ENCODE measurements around the gene CTIF. TPM values are rescaled to one million over a fixed set of nuclear protein-coding genes. Genes with fewer than 3 reads are reported as not detected.

CTIF gene
- total and polyA plus RNA-seq, 11 donors: 21.2 to 93.0 (median 68.0) TPM

DNA sequence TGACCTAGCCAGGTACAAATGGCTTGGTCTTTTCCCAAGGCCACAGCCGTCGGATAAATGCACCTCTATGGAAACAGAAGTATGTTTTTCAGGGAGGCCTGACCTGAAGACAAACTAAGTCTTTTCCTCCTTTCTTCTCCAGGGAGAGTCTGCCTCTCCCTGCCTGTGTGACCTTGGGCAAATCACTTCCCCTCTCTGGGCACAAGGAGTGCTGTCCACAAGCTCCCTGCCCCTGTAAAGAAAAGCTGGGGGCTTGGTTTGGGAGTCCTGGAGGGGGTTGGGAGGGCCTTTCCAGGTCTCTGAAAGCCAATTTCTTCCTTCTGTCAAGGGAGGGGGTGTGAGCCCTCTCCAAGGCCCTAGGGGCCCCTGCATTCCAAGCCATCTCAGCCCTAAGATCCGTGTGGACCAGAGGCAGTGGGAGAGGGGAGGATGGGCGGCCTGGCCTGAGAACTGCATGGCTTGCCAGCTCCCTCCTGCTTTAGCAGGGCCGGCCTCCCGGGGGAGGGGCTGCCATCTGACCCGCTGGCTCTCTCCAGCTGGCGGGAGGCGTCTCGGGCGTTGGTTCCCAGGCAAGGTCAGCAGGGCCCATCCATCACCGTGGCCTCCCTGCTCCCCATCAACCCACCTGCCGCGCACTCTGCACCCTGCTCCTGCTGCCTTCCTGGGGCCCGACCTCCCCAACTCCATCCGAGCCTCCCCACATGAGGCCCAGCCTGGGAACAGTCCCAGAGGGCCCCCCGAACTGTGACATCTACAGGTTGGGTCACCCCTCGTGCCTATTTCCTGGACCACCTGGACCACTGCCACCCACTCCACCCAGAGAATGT lies 350.5 kb downstream of the CTIF start:
- Histone ChIP-seq H3K27me3 (no peaks in the 10 kb centered on the region), H3K27ac (peak overlapping the region in 1 of 12 donors; percentile 19), H3K4me3 (no peak overlapping the region), H3K36me3 (no peaks in the 10 kb centered on the region), H3K4me1 (peaks cover 0 to 40% (median 19%) of the 10 kb centered on the region in 12 donors), H3K9me3 (no peaks in the 10 kb centered on the region)
- intact Hi-C loops (cut with DNase I): loop anchor here in 1 of 10 donors (5.0 kb wide), 1 partner anchor 47 kb away; no protein-coding TSS in a partner anchor
- TF ChIP-seq POLR2A (IDR thresholded peaks at IDR 0.05): no peak
- TF ChIP-seq, protein P1, sequence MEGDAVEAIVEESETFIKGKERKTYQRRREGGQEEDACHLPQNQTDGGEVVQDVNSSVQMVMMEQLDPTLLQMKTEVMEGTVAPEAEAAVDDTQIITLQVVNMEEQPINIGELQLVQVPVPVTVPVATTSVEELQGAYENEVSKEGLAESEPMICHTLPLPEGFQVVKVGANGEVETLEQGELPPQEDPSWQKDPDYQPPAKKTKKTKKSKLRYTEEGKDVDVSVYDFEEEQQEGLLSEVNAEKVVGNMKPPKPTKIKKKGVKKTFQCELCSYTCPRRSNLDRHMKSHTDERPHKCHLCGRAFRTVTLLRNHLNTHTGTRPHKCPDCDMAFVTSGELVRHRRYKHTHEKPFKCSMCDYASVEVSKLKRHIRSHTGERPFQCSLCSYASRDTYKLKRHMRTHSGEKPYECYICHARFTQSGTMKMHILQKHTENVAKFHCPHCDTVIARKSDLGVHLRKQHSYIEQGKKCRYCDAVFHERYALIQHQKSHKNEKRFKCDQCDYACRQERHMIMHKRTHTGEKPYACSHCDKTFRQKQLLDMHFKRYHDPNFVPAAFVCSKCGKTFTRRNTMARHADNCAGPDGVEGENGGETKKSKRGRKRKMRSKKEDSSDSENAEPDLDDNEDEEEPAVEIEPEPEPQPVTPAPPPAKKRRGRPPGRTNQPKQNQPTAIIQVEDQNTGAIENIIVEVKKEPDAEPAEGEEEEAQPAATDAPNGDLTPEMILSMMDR (IDR thresholded peaks at IDR 0.05): no peak
- ATAC-seq (peak in 3 of 4 donors; percentile 41 to 64 (median 53)), DNase-seq (peak in 3 of 5 donors; percentile 61 to 67 (median 65))
- WGBS, 4 donors: 55 to 74% (median 68%) methylated on average over 4 to 18 of the region's 18 CpGs

DNA sequence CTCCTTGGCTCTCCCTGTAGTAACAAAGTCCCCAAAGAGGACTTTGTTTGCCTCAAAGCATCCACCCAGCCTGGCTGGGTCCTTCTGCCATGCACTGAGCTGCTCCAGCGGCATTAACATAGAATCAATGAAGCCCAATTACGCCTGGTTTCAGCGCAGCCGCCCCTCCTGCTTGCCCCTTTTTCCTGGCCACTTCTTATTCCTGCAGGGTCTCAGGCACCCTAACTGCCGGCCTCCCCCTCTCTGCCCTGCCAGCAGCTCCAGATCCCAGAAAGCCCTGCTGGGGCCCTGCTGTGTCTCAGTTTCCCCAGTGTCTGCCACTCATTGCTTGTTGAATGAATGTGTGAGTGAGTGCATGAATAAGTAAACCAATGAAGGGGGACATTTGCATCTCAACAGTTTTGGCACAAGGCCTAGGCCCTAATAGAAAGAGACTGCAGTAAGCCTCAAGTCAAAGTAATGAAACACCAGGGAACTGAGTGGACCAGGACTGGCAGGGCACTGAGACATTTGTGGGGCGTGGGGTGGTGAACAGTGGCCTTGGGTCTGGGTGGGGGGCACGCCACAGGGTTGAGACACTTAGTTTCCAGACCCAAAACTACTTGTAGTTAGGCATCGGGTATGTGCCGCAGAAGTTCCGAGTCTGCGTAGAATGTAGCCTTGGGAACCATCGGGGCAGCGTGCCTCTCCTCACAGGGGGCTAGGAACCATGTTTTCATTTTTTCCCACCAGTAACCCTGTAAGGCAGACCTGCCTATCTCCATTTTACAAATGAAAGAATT lies 351.3 kb downstream of the CTIF start:
- Histone ChIP-seq H3K9me3 (no peaks in the 10 kb centered on the region), H3K4me1 (peaks cover 0 to 35% (median 19%) of the 10 kb centered on the region in 12 donors)
- intact Hi-C loops (cut with DNase I): loop anchor here in 2 of 10 donors (5.0 kb wide), 2 partner anchors 38 to 48 kb away; no protein-coding TSS in a partner anchor

DNA sequence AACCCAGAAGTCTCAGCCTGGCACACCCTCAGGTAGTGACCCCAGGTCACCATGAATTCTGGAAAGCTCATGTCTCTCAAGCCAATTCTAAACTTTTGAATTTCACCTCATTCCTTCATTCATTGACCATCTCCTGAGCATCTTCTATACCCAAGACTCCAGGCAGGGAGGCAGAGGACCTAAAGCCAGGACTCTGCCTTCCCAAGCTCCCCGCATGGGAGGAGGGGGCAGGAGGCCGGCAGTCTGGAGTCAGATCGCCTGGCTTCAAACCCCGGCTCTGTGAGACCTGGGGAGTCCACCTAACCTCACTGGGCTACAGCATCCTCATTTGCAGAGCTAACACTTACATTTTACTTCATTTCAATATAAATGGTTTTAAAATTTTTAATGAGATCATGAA lies 352.9 kb downstream of the CTIF start:
- no peaks in the 10 kb centered on the region for H3K9me3 ChIP-seq
- 95 to 100% (median 99%) methylated on average over 3 to 4 of the region's 4 CpGs for WGBS, 4 donors
- H3K4me3 ChIP-seq: no peak overlapping the region
- no peak overlapping the region for H3K27ac ChIP-seq
- no peak for ATAC-seq
- DNase-seq: no peak
- peaks cover 0 to 39% (median 19%) of the 10 kb centered on the region in 12 donors for H3K4me1 ChIP-seq
- no peak for TF ChIP-seq POLR2A (IDR thresholded peaks at IDR 0.05)
- TF ChIP-seq, protein P1 (IDR thresholded peaks at IDR 0.05): no peak
- no peaks in the 10 kb centered on the region for H3K36me3 ChIP-seq
- H3K27me3 ChIP-seq: no peaks in the 10 kb centered on the region
- intact Hi-C loops (cut with DNase I): loop anchor here in 1 of 10 donors (5.0 kb wide), 1 partner anchor 39 kb away; no protein-coding TSS in a partner anchor

More for the DNA sequence above, 351.3 kb downstream of the CTIF start:
- TF ChIP-seq, protein P1 (IDR thresholded peaks at IDR 0.05): no peak
- no peak for TF ChIP-seq POLR2A (IDR thresholded peaks at IDR 0.05)
- peak overlapping the region in 1 of 12 donors; percentile 19 for H3K27ac ChIP-seq
- no peak for DNase-seq
- WGBS, 4 donors: 95 to 98% (median 98%) methylated on average over 13 of the region's 13 CpGs
- no peaks in the 10 kb centered on the region for H3K27me3 ChIP-seq
- ATAC-seq: no peak
- no peak overlapping the region for H3K4me3 ChIP-seq
- H3K36me3 ChIP-seq: no peaks in the 10 kb centered on the region

Measured in heart left ventricle (tissue), 16 donors.